ENCODE results near the gene CUBN. TPM values are rescaled to one million over a fixed set of nuclear protein-coding genes. Genes with fewer than 3 reads are reported as not detected.
A peak's percentile ranks its signal among the peaks of the same experiment; 100 is the strongest.
"Not testable (repeated sequence)": the region's sequence is repeated elsewhere in the genome, so short reads cannot be mapped to it uniquely, and the experiment has no call there.

The CUBN gene
- total RNA-seq, 1 donor from 2014 or later: 1.4 TPM

GRCh38 chr10:16827474-16827873 is 302.1 kb downstream of the CUBN start:
- DNase-seq (ENCODE audit: low spot score): not testable (repeated sequence)

GRCh38 chr10:16822726-16823360 is 306.8 kb downstream of the CUBN start:
- DNase-seq (ENCODE audit: low spot score): no peak

GRCh38 chr10:16822027-16822426 is 307.6 kb downstream of the CUBN start:
- DNase-seq (ENCODE audit: low spot score): no peak

GRCh38 chr10:16820421-16820820 is 309.2 kb downstream of the CUBN start:
- no peak for DNase-seq (ENCODE audit: low spot score)

GRCh38 chr10:16820018-16820417 is 309.6 kb downstream of the CUBN start:
- no peak for DNase-seq (ENCODE audit: low spot score)

GRCh38 chr10:16819436-16819835 is 310.2 kb downstream of the CUBN start:
- no peak for DNase-seq (ENCODE audit: low spot score)

GRCh38 chr10:16819026-16819425 is 310.6 kb downstream of the CUBN start:
- DNase-seq (ENCODE audit: low spot score): no peak

GRCh38 chr10:16817125-16818019 is 312.2 kb downstream of the CUBN start, which contains the start of gene RSU1:
TSS of gene RSU1 (minus strand) at chr10:16817424. CDS start at chr10:16817081, 343 bp downstream.
- peak; percentile 100 for DNase-seq (ENCODE audit: low spot score)

GRCh38 chr10:16816830-16817124 is 312.8 kb downstream of the CUBN start:
- DNase-seq (ENCODE audit: low spot score): no peak

GRCh38 chr10:16816171-16816570 is 313.4 kb downstream of the CUBN start:
- DNase-seq (ENCODE audit: low spot score): no peak

GRCh38 chr10:16814012-16814411 is 315.6 kb downstream of the CUBN start:
- DNase-seq (ENCODE audit: low spot score): no peak

GRCh38 chr10:16812676-16813075 is 316.9 kb downstream of the CUBN start:
- no peak for DNase-seq (ENCODE audit: low spot score)

- DNase-seq (ENCODE audit: low spot score): no peak
Measured at GRCh38 chr10:16811765-16812164, 317.8 kb downstream of the CUBN start.

- DNase-seq (ENCODE audit: low spot score): no peak
Measured at GRCh38 chr10:16811292-16811691, 318.3 kb downstream of the CUBN start.

GRCh38 chr10:16809074-16809718 is 320.4 kb downstream of the CUBN start:
- DNase-seq (ENCODE audit: low spot score): no peak

GRCh38 chr10:16804123-16804522 is 325.5 kb downstream of the CUBN start:
- no peak for DNase-seq (ENCODE audit: low spot score)

GRCh38 chr10:16803464-16803863 is 326.1 kb downstream of the CUBN start:
- DNase-seq (ENCODE audit: low spot score): no peak

GRCh38 chr10:16799621-16800020 is 330.0 kb downstream of the CUBN start:
- DNase-seq (ENCODE audit: low spot score): no peak

- DNase-seq (ENCODE audit: low spot score): no peak
Measured at GRCh38 chr10:16798571-16798970, 331.0 kb downstream of the CUBN start.

GRCh38 chr10:16795410-16796073 is 334.1 kb downstream of the CUBN start:
- DNase-seq (ENCODE audit: low spot score): no peak

GRCh38 chr10:16794005-16794404 is 335.6 kb downstream of the CUBN start:
- DNase-seq (ENCODE audit: low spot score): no peak

GRCh38 chr10:16792675-16793074 is 336.9 kb downstream of the CUBN start:
- no peak for DNase-seq (ENCODE audit: low spot score)
